ENCODE measurements around the gene STXBP2.

The STXBP2 gene

DNA sequence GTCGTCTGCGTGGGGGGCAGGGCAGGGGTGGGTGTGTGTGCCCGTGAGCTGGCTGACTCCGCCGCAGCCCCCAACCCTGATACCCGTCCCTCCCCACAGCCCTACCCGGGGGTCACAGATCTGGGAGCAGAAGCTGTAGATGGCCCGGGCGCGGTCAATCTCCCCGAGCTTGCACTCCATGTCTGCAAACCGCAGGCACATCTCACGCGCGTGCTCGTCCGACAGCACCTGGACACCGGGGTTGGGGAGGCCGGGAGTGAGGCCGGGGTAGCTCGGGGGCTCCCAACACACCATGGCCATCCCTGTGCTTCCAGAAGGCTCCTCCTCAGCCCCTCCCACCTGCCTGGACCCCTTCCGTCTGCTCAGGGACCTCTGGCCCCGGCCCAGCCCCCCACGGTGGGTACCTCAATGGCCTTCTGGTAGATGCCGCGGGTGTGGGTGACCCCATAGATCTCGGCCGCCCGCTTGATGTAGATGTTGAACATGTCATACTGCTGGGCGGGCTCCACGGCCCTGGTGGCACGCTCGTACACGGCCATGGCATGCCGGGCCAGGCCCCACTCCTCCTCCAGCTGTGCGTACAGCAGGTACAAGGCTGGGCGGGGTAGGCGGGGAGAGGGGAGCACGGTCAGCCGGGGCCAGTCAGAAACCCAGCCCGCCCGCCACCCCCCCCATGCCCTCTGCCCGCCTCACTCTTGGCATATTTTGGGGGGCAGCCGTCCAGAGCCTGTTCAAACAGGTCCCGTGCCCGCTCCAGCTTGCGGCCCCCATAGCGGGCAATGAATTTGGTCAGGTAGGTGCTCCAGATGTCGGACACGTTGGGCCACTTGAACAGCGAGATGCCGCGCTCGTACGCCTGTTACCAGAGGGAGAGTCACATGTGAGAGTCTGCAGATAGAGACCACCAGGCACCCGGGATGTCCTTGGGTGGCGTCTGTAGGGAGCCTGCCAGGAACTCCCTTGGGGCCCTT, 16.2 kb upstream of the STXBP2 start:
- H3K4me3 ChIP-seq (ENCODE audit: low read depth, low read length), result no peak overlapping the region
- no peak for TF ChIP-seq CTCF (IDR thresholded peaks at IDR 0.05; ENCODE audit: borderline replicate concordance, insufficient read depth, low read depth, low read length)

GRCh38 chr19:7622933-7623685, 13.8 kb upstream of the STXBP2 start:
- H3K4me3 ChIP-seq (ENCODE audit: low read depth, low read length), result no peak overlapping the region
- no peak for TF ChIP-seq CTCF (IDR thresholded peaks at IDR 0.05; ENCODE audit: borderline replicate concordance, insufficient read depth, low read depth, low read length)

- no peak for TF ChIP-seq CTCF (IDR thresholded peaks at IDR 0.05; ENCODE audit: borderline replicate concordance, insufficient read depth, low read depth, low read length)
Observed at GRCh38 chr19:7623725-7624603, 12.9 kb upstream of the STXBP2 start.

DNA sequence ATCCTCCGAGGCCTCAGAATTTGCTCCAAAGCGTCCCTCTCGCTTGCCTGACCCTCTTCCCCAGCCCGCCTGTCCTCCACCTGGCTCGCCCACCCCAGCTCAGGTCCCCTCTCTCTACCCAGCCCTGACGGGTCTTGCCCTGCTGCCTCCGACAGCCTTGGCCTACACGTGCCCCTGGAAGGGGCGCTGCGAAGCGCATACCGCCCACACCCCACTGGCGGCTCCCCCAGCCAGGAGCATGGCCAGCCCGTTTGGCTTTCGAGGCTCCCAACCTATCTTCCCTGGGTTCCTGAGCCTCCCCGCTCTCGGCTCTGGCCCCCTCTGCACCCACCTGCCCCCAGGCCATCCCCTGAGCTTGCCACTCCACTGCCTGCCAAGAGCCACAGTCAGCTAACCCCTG, 12.1 kb upstream of the STXBP2 start:
- H3K4me3 ChIP-seq (ENCODE audit: low read depth, low read length), result no peak overlapping the region
- TF ChIP-seq CTCF (IDR thresholded peaks at IDR 0.05; ENCODE audit: borderline replicate concordance, insufficient read depth, low read depth, low read length), result no peak

More at GRCh38 chr19:7623725-7624603, 12.9 kb upstream of the STXBP2 start:
- no peak overlapping the region for H3K4me3 ChIP-seq (ENCODE audit: low read depth, low read length)

DNA sequence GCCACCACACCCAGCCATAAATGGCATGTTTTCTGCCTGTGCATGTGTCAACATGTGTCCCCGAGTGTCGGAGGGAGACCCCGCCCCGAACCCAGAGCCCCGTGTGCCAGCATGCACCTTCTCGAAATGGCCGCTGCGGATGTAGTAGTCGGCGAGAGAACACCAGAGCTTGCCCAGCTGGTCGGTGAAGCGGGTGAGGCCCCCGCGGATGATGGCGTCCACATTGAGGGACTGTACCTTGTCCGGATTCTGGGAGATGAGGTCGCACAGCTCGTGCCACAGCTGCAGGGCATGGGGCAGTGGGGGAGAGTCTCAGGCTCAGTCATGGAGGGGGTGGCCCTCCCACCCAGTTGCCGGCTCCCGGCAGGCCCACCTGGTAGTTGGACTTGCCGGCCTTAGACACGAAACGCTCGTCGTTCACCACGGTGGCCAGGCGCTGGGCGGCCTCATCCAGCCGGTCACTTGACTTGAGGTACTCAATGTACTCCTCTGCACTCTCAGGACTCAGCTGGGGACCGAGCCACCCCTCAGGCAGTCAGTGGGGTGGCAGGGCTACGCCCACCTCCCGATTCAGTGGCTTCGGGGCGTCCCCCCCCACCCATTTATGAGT, 11.0 kb upstream of the STXBP2 start:
- H3K4me3 ChIP-seq (ENCODE audit: low read depth, low read length), result no peak overlapping the region
- no peak for TF ChIP-seq CTCF (IDR thresholded peaks at IDR 0.05; ENCODE audit: borderline replicate concordance, insufficient read depth, low read depth, low read length)

- TF ChIP-seq CTCF (IDR thresholded peaks at IDR 0.05; ENCODE audit: borderline replicate concordance, insufficient read depth, low read depth, low read length), result no peak
Observed at GRCh38 chr19:7627166-7627565, 9.7 kb upstream of the STXBP2 start.

More at GRCh38 chr19:7627166-7627565, 9.7 kb upstream of the STXBP2 start:
- H3K4me3 ChIP-seq (ENCODE audit: low read depth, low read length), result no peak overlapping the region

All from GM12875 (cell line).